PC-9 (cell line): ENCODE results near the gene CALN1. TPM values are rescaled to one million over a fixed set of nuclear protein-coding genes. Genes with fewer than 3 reads are reported as not detected.

Source experiments
- BruUV-seq: library from RNA; stranded (reverse); fragments of 400-500 nt; replicated peaks from 2 replicates; lab custom pipeline; 2021; lab: Mats Ljungman, UMichigan
- CTCF ChIA-PET: fragments of 300-600 bp; sonication (Branson Sonifier 250); formaldehyde crosslinking; loops from one replicate; lab custom pipeline; 2022; ENCODE audit warnings: antibody characterized with exemption; lab: Charles Lee
- POLR2A ChIA-PET: fragments of 300-600 bp; sonication (Branson Sonifier 250); formaldehyde crosslinking; loops from one replicate; lab custom pipeline; 2022; ENCODE audit warnings: antibody characterized with exemption; ENCODE audit not compliant: unreplicated experiment; lab: Charles Lee
- DNase-seq, 2 experiments: peaks; one replicate each; pipeline versions ENCODE4 v3.0.0 to v3.0.0-alpha.2; 2015 to 2022; ENCODE audit warnings: mixed read lengths in 1 of 2
- H2AFZ ChIP-seq: fragments of 200-600 bp; sonication (generic); 2 replicates; pipeline ENCODE4 v1.8.1; 2017; ENCODE audit warnings: antibody characterized with exemption
- H3F3A ChIP-seq: fragments of 200-600 bp; sonication (generic); 2 replicates; pipeline ENCODE4 v1.8.1; 2017; ENCODE audit warnings: antibody characterized with exemption, mild to moderate bottlenecking, low read depth; ENCODE audit not compliant: insufficient read depth
- H3K27ac ChIP-seq: fragments of 200-600 bp; sonication (generic); 2 replicates; pipeline ENCODE4 v1.6.1; 2016; ENCODE audit warnings: mixed run types
- H3K27me3 ChIP-seq: fragments of 200-600 bp; sonication (generic); 2 replicates; pipeline ENCODE4 v1.6.1; 2016; ENCODE audit warnings: low read depth, mixed run types; ENCODE audit not compliant: insufficient read depth
- H3K36me3 ChIP-seq: fragments of 200-600 bp; sonication (generic); 2 replicates; pipeline ENCODE4 v1.6.1; 2016; ENCODE audit warnings: low read depth, mixed run types
- H3K4me1 ChIP-seq: fragments of 200-600 bp; sonication (generic); replicated peaks from 2 replicates; pipeline ENCODE4 v1.6.1; 2016; ENCODE audit warnings: mixed run types; ENCODE audit not compliant: insufficient read depth
- H3K4me2 ChIP-seq: fragments of 200-600 bp; sonication (generic); 2 replicates; pipeline ENCODE4 v1.6.1; 2017; ENCODE audit warnings: mixed run types
- H3K4me3 ChIP-seq: fragments of 200-600 bp; sonication (generic); 2 replicates; pipeline ENCODE4 v1.6.1; 2016; ENCODE audit warnings: mixed run types
- H3K79me2 ChIP-seq: fragments of 200-600 bp; sonication (generic); 2 replicates; pipeline ENCODE4 v1.6.1; 2017; ENCODE audit warnings: low read depth, mixed run types
- H3K9me2 ChIP-seq: fragments of 200-600 bp; sonication (generic); 2 replicates; pipeline ENCODE4 v1.8.1; 2017; ENCODE audit warnings: mild to moderate bottlenecking; ENCODE audit not compliant: insufficient read depth
- H3K9me3 ChIP-seq: fragments of 200-600 bp; sonication (generic); 2 replicates; pipeline ENCODE4 v1.8.1; 2016; ENCODE audit warnings: low read depth; ENCODE audit not compliant: insufficient read depth
- H4K20me1 ChIP-seq: fragments of 200-600 bp; sonication (generic); 2 replicates; pipeline ENCODE4 v1.8.1; 2017; ENCODE audit not compliant: insufficient read depth
- CTCF ChIP-seq: fragments of 200-600 bp; sonication (generic); conservative IDR thresholded peaks from 2 replicates; pipeline ENCODE4 v1.6.1; 2017; ENCODE audit warnings: mixed run types, antibody characterized with exemption, mild to moderate bottlenecking, moderate library complexity
- EZH2 ChIP-seq: fragments of 200-600 bp; sonication (generic); IDR thresholded peaks from 2 replicates; pipeline ENCODE4 v1.8.0; 2017; ENCODE audit warnings: antibody characterized with exemption, low read depth
- intact Hi-C: fragments of 100-400 bp; cut with micrococcal nuclease; formaldehyde crosslinking; loops from one replicate; pipeline ENCODE4 v1.10.0; 2022; ENCODE audit not compliant: unreplicated experiment
- total RNA-seq: library from RNA; stranded (reverse); gene quantifications from 2 replicates; pipeline ENCODE4 v1.2.3, GENCODE V29; 2021

Gene CALN1
- total RNA-seq, 1 experiment from 2014 or later, result not detected

- CTCF ChIA-PET, result no interaction called here
- H3K4me1 ChIP-seq, result no peaks in the 10 kb centered on the region
- BruUV-seq, result no TSS peak
Measured at GRCh38 chr7:71857338-71857737, 554.8 kb downstream of the CALN1 start.

DNA sequence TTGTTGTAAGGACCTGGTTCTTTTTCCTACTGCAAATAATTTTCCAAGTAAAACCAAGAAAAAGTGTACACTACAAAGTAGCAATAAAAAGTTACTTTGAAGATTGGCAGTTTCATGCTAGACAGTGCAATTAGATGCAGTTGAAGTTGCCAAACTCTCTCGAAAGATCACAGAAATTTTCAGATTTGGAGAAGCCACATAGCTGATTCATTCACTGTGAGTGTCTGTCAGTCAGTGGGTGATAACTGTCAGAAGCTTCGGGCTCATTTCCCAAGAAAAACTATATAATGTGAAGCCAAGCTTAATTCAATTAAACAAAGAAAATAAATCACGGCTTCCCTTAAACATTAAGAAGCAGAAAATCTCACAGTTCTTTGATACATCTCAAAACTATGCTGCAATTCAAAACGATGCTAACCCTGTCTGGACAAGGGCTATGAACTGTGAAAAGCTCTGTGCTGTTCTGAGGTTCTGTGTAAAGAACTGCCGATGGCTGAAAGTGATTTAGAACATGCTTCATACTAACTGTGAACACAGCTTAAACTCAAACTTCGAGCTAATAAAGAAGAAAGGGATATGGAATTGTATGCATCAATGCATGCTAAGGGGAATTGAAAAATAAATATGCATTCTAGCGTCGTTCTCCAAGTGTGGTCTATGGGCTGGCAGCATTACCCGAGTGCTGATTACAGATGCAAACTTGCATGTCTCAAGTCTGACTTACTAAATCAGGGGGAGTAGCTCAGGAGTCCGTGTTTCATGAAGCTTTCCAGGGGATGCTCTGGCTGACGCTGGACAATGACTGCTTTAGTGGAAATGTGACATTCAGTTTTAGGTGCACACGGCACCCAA lies 557.4 kb downstream of the CALN1 start:
- no peaks in the 10 kb centered on the region for H3K79me2 ChIP-seq
- no peaks in the 10 kb centered on the region for H3K36me3 ChIP-seq
- H3F3A ChIP-seq, result no peaks in the 10 kb centered on the region
- ChIA-PET CTCF (no interaction called here), POLR2A (no interaction called here)
- peaks cover 16% of the 10 kb centered on the region; the same call in 1 of the 2 replicates for H3K27me3 ChIP-seq
- H3K9me2 ChIP-seq, result no peaks in the 10 kb centered on the region
- H3K4me1 ChIP-seq, result no peaks in the 10 kb centered on the region
- no peak overlapping the region for H3K4me2 ChIP-seq
- no peak overlapping the region for H3K27ac ChIP-seq
- no peak overlapping the region for H3K4me3 ChIP-seq
- no peak for TF ChIP-seq CTCF
- no peak for TF ChIP-seq EZH2
- no peak for DNase-seq
- no TSS peak for BruUV-seq
- no peak overlapping the region for H2AFZ ChIP-seq
- no peaks in the 10 kb centered on the region for H3K9me3 ChIP-seq
- intact Hi-C loops, result no loop called here
- H4K20me1 ChIP-seq, result no peaks in the 10 kb centered on the region

More at GRCh38 chr7:71857338-71857737, 554.8 kb downstream of the CALN1 start:
- H3F3A ChIP-seq, result no peaks in the 10 kb centered on the region
- peaks cover 10% of the 10 kb centered on the region; the same call in 1 of the 2 replicates for H3K27me3 ChIP-seq
- H3K9me3 ChIP-seq, result no peaks in the 10 kb centered on the region
- no peaks in the 10 kb centered on the region for H4K20me1 ChIP-seq
- no peak for DNase-seq
- no peaks in the 10 kb centered on the region for H3K79me2 ChIP-seq
- no peak overlapping the region for H3K4me2 ChIP-seq
- H3K27ac ChIP-seq, result no peak overlapping the region
- intact Hi-C loops, result no loop called here
- H3K4me3 ChIP-seq, result no peak overlapping the region
- no peaks in the 10 kb centered on the region for H3K36me3 ChIP-seq
- POLR2A ChIA-PET, result no interaction called here
- no peak overlapping the region for H2AFZ ChIP-seq
- H3K9me2 ChIP-seq, result no peaks in the 10 kb centered on the region
- TF ChIP-seq EZH2 (no peak), CTCF (no peak)

DNA sequence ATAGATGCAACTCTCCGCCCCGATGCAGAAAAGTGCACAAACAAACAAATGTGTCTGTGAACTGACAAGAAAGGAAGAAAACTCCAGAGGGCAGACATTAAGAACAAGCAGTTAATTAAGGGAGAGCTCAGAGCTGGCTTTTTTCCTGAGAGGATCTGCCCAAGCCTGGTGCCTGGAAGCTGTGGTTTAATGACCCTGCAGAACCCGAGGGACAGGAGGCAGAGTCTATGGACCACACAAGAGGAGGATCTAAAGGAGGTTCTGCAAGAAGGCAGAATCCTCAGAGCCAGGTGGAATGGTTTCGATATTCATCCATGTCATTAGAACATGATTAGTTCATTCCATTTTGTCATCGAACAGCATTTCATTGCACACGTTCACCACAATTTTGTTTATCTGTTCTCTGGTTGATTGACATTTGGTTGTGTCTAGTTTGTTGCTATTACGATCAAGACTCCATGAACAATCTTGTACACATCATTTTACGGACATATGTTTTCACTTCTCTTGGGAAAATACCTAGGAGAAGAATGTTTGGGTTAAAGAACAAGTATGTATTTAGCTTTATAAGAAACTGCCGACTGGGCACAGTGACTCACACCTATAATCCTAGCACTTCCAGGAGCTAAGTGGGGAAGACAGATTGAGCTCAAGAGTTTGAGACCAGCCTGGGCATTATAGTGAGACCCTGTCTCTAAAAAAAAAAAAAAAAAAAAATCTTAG lies 560.2 kb downstream of the CALN1 start:
- intact Hi-C loops, result no loop called here
- TF ChIP-seq CTCF (no peak), EZH2 (no peak)
- H3K79me2 ChIP-seq, result no peaks in the 10 kb centered on the region
- CTCF ChIA-PET, result no interaction called here
- H3K4me2 ChIP-seq, result no peak overlapping the region
- DNase-seq, result no peak
- H3F3A ChIP-seq, result no peaks in the 10 kb centered on the region
- no peaks in the 10 kb centered on the region for H3K36me3 ChIP-seq
- no peak overlapping the region for H3K4me3 ChIP-seq
- peaks cover 12% of the 10 kb centered on the region for H3K27me3 ChIP-seq
- no peaks in the 10 kb centered on the region for H3K9me3 ChIP-seq
- no peaks in the 10 kb centered on the region for H3K4me1 ChIP-seq
- no peak overlapping the region for H3K27ac ChIP-seq
- no TSS peak for BruUV-seq
- POLR2A ChIA-PET, result interaction anchor here (0.7 kb wide), 1 partner anchor 799 kb away, joined by 21 read pairs; no protein-coding TSS in a partner anchor
- H3K9me2 ChIP-seq, result no peaks in the 10 kb centered on the region
- no peak overlapping the region for H2AFZ ChIP-seq
- H4K20me1 ChIP-seq, result no peaks in the 10 kb centered on the region
